ENCODE data around the gene PSMD9. TPM values are rescaled to one million over a fixed set of nuclear protein-coding genes. Genes with fewer than 3 reads are reported as not detected.

The PSMD9 gene
- total RNA-seq, 4 donors from 2014 or later = 44.7 to 102 (median 68.4) TPM

DNA sequence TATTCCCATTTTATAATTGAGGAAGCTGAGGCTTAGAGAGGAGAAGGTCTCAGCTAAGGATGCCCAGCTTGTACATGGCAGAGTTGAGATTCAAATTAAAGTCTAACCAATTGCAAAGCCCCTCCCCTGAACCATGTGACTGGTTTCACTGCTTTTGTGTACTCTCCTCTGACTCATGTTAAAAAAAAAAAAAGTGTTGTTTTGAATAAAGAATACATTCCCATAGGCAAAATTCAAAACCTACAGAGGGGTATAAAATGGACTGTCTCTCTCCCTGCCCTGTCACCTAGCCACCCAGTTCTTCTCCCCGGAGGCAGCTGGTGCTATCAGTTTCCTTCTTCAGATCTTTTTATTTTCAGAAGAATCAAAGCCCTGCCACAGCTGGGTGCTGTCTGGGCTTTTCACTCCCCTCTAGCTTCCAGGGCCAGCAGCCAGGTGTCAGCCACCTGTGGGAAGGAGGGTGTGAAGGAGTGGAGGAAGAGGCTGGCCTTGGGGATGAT, 5.4 kb downstream of the PSMD9 start:
- WGBS = 28% methylated on average over 1 of the region's 1 CpG
- DNase-seq (ENCODE audit: low spot score in 2 of 2) = no peak
- Histone ChIP-seq H3K4me3 (no peak overlapping the region), H3K36me3 (peaks cover 41% of the 10 kb centered on the region), H3K9me3 (no peaks in the 10 kb centered on the region), H3K27me3 (no peaks in the 10 kb centered on the region), H3K4me1 (peaks cover 39% of the 10 kb centered on the region), H3K27ac (peak overlapping the region; percentile 62)
- TF ChIP-seq POLR2A (IDR thresholded peaks at IDR 0.05) = no peak
- TF ChIP-seq EP300 (IDR thresholded peaks at IDR 0.05) = no peak
- TF ChIP-seq CTCF (IDR thresholded peaks at IDR 0.05) = no peak
- TF ChIP-seq POLR2AphosphoS5 (IDR thresholded peaks at IDR 0.05) = no peak

DNA sequence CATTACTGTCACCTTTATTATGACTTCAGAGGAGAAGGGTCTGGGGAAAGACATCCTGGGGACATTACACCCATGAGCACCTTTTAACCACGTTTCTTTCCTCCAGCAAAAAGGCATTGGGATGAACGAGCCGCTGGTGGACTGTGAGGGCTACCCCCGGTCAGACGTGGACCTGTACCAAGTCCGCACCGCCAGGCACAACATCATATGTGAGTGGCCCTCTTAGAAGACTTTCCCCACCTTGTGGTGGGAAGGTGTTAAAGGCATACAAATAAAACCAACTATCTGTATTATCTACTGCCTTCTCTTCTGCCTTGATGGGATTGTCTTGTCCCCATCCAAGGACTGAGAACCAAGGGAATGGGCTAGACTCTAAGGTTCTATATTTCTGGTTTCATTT, 6.0 kb downstream of the PSMD9 start:
- DNase-seq (ENCODE audit: low spot score in 2 of 2) = no peak
- TF ChIP-seq POLR2A (IDR thresholded peaks at IDR 0.05) (no peak), CTCF (IDR thresholded peaks at IDR 0.05) (no peak), EP300 (IDR thresholded peaks at IDR 0.05) (no peak), POLR2AphosphoS5 (IDR thresholded peaks at IDR 0.05) (no peak)
- peaks cover 33% of the 10 kb centered on the region for H3K4me1 ChIP-seq
- H3K9me3 ChIP-seq = no peaks in the 10 kb centered on the region
- no peak overlapping the region for H3K4me3 ChIP-seq
- WGBS = 69% methylated on average over 7 of the region's 7 CpGs
- no peaks in the 10 kb centered on the region for H3K27me3 ChIP-seq
- H3K36me3 ChIP-seq = peaks cover 48% of the 10 kb centered on the region
- no peak overlapping the region for H3K27ac ChIP-seq

DNA sequence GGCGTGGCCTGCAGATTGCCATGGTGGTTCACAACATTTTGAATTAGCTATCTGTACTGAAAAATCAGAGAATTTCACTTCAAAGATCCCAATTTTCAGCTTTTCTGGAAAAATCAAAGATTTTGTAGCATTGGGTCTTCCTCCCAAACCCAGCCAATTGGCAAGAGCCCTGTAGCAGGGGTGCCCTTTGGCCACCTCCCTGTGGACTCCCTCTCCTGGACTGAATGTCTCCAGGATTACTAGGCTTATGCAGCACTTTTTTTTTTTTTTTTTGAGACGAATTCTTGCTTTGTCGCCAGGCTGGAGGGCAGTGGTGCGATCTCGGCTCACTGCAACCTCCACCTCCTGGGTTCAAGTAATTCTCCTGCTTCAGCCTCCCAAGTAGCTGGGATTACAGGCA, 9.7 kb downstream of the PSMD9 start:
- TF ChIP-seq CTCF (IDR thresholded peaks at IDR 0.05) (no peak), EP300 (IDR thresholded peaks at IDR 0.05) (no peak), POLR2AphosphoS5 (IDR thresholded peaks at IDR 0.05) (no peak), POLR2A (IDR thresholded peaks at IDR 0.05) (no peak)
- Histone ChIP-seq H3K36me3 (peaks cover 81% of the 10 kb centered on the region), H3K4me1 (peaks cover 14% of the 10 kb centered on the region), H3K27me3 (no peaks in the 10 kb centered on the region), H3K4me3 (no peak overlapping the region), H3K9me3 (no peaks in the 10 kb centered on the region), H3K27ac (no peak overlapping the region)
- DNase-seq (ENCODE audit: low spot score in 2 of 2) = no peak
- 91% methylated on average over 5 of the region's 5 CpGs for WGBS

DNA sequence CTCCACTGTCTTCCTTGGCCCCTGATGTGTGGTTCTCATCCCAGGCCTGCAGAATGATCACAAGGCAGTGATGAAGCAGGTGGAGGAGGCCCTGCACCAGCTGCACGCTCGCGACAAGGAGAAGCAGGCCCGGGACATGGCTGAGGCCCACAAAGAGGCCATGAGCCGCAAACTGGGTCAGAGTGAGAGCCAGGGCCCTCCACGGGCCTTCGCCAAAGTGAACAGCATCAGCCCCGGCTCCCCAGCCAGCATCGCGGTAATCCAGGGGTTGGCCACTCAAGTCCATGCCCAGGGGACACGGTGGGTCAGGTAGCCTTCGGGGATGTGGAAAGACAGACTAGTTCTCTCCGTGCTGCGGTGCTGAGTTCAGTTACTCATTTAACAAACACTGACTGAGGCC, 11.0 kb downstream of the PSMD9 start:
- no peak for TF ChIP-seq POLR2AphosphoS5 (IDR thresholded peaks at IDR 0.05)
- TF ChIP-seq EP300 (IDR thresholded peaks at IDR 0.05) = no peak
- no peak for TF ChIP-seq CTCF (IDR thresholded peaks at IDR 0.05)
- TF ChIP-seq POLR2A (IDR thresholded peaks at IDR 0.05) = no peak
- H3K36me3 ChIP-seq = peaks cover 92% of the 10 kb centered on the region
- DNase-seq (ENCODE audit: low spot score in 2 of 2) = peak in 1 of 2 donors; percentile 79

DNA sequence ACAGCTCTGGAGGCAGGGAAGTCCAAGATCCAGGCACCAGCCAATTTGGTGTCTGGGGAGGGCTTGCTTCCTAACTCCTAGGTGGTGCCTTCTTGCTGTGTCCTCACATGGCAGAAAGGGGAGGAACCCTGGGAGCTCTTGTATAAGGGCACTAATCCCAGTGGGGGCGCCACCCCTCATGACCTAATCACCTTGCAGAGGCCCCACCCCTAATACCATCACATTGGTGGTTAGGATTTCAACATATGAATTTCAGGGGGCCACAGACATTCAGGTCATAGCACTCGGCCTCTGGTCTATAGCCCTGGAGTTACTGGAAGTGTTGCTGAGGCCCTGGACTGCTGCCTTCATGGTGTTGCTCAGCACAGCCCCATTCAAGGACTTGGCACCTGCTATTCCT, 14.6 kb downstream of the PSMD9 start:
- Histone ChIP-seq H3K27me3 (no peaks in the 10 kb centered on the region), H3K9me3 (no peaks in the 10 kb centered on the region), H3K27ac (no peak overlapping the region), H3K4me1 (no peaks in the 10 kb centered on the region), H3K4me3 (no peak overlapping the region), H3K36me3 (peaks cover 95% of the 10 kb centered on the region)
- no peak for TF ChIP-seq POLR2A (IDR thresholded peaks at IDR 0.05)
- WGBS = no CpG with 5 or more reads among the region's 2 CpGs
- DNase-seq (ENCODE audit: low spot score in 2 of 2) = no peak

More for the DNA sequence above, 11.0 kb downstream of the PSMD9 start:
- 98% methylated on average over 7 of the region's 14 CpGs for WGBS
- no peak overlapping the region for H3K27ac ChIP-seq
- no peak overlapping the region for H3K4me3 ChIP-seq
- H3K4me1 ChIP-seq = peaks cover under 1% of the 10 kb centered on the region
- no peaks in the 10 kb centered on the region for H3K27me3 ChIP-seq
- no peaks in the 10 kb centered on the region for H3K9me3 ChIP-seq

- WGBS = 58% methylated on average over 4 of the region's 4 CpGs
- TF ChIP-seq CTCF (IDR thresholded peaks at IDR 0.05) (no peak), EP300 (IDR thresholded peaks at IDR 0.05) (no peak), POLR2AphosphoS5 (IDR thresholded peaks at IDR 0.05) (no peak), POLR2A (IDR thresholded peaks at IDR 0.05) (no peak)
- H3K4me1 ChIP-seq = no peaks in the 10 kb centered on the region
- H3K36me3 ChIP-seq = peaks cover 95% of the 10 kb centered on the region
- no peak overlapping the region for H3K4me3 ChIP-seq
- H3K27ac ChIP-seq = no peak overlapping the region
- no peaks in the 10 kb centered on the region for H3K27me3 ChIP-seq
- no peaks in the 10 kb centered on the region for H3K9me3 ChIP-seq
- no peak for DNase-seq (ENCODE audit: low spot score in 2 of 2)
These were observed 17.2 kb downstream of the PSMD9 start for GRCh38 chr12:121905746-121906145.
